ENCODE measurements around the gene USP22.
A peak's percentile ranks its signal among the peaks of the same experiment; 100 is the strongest.

USP22 gene

GRCh38 chr17:21001111-21001812, 41.5 kb downstream of the USP22 start:
- DNase-seq (ENCODE audit: low read depth in 2 of 2): no peak

- no peak for DNase-seq (ENCODE audit: low read depth in 2 of 2)
These were observed 42.8 kb downstream of the USP22 start for GRCh38 chr17:20999841-21000532.

- DNase-seq (ENCODE audit: low read depth in 2 of 2): no peak
These were observed 43.7 kb downstream of the USP22 start for GRCh38 chr17:20999044-20999573.

GRCh38 chr17:20998571-20999043, 44.2 kb downstream of the USP22 start:
- DNase-seq (ENCODE audit: low read depth in 2 of 2): no peak

GRCh38 chr17:20997711-20998570, 44.9 kb downstream of the USP22 start:
- no peak for DNase-seq (ENCODE audit: low read depth in 2 of 2)

GRCh38 chr17:20996724-20997615, 45.8 kb downstream of the USP22 start:
- DNase-seq (ENCODE audit: low read depth in 2 of 2): no peak

GRCh38 chr17:20995873-20996723, 46.7 kb downstream of the USP22 start:
- DNase-seq (ENCODE audit: low read depth in 2 of 2): no peak

GRCh38 chr17:20995164-20995872, 47.5 kb downstream of the USP22 start:
- DNase-seq (ENCODE audit: low read depth in 2 of 2): no peak

GRCh38 chr17:20994779-20995149, 48.0 kb downstream of the USP22 start:
- no peak for DNase-seq (ENCODE audit: low read depth in 2 of 2)

- DNase-seq (ENCODE audit: low read depth in 2 of 2): no peak
These were observed 48.7 kb downstream of the USP22 start for GRCh38 chr17:20993863-20994778.

GRCh38 chr17:20992987-20993862, 49.6 kb downstream of the USP22 start:
- peak; percentile 15 to 32 for DNase-seq (ENCODE audit: low read depth in 2 of 2)

- DNase-seq (ENCODE audit: low read depth in 2 of 2): no peak
These were observed 50.4 kb downstream of the USP22 start for GRCh38 chr17:20992416-20992815.

- DNase-seq (ENCODE audit: low read depth in 2 of 2): no peak
These were observed 51.4 kb downstream of the USP22 start for GRCh38 chr17:20991276-20992037.

- no peak for DNase-seq (ENCODE audit: low read depth in 2 of 2)
These were observed 52.6 kb downstream of the USP22 start for GRCh38 chr17:20989991-20990855.

GRCh38 chr17:20989481-20989880, 53.3 kb downstream of the USP22 start:
- DNase-seq (ENCODE audit: low read depth in 2 of 2): no peak

GRCh38 chr17:20988896-20989295, 53.9 kb downstream of the USP22 start:
- no peak for DNase-seq (ENCODE audit: low read depth in 2 of 2)

All from stimulated activated CD8-positive, alpha-beta memory T cell treated with anti-CD3 and anti-CD28 coated beads, Interleukin-2, amount 100 ng/mL, for 48 hours (primary cell).